HG02759 (cell line): ENCODE results near the gene CSNK1A1.
A peak's percentile ranks its signal among the peaks of the same experiment; 100 is the strongest.

Experiments
- ATAC-seq: cut with Tn5 transposase; IDR thresholded peaks from one replicate; pipeline ENCODE4 v1.9.1; 2021; ENCODE audit warnings: mild to moderate bottlenecking, moderate library complexity; ENCODE audit not compliant: unreplicated experiment

The CSNK1A1 gene

GRCh38 chr5:149442563-149443182 is 108.6 kb downstream of the CSNK1A1 start:
- peak; percentile 81 for ATAC-seq
